Tibial nerve (tissue), 4 donors: ENCODE data around the gene C2CD4A. TPM values are rescaled to one million over a fixed set of nuclear protein-coding genes. Genes with fewer than 3 reads are reported as not detected.

Experiments used
- DNase-seq, 2 donors: peaks; one replicate each; pipeline ENCODE4 v3.0.0-alpha.2; 2019; ENCODE audit warnings: low spot score in 2 of 2
- H3K27ac ChIP-seq, 4 donors: fragments of 200-600 bp; sonication (generic) in 3 of 4; one replicate each; pipeline ENCODE4 v1.5.1; 2017 to 2019; ENCODE audit warnings: mild to moderate bottlenecking in 1 of 4
- H3K27me3 ChIP-seq, 2 donors: fragments of 200-600 bp; sonication (generic) in 1 of 2; one replicate each; pipeline versions ENCODE4 v1.5.1 to v1.6.0; 2017 to 2019
- H3K36me3 ChIP-seq, 3 donors: fragments of 200-600 bp; sonication (generic); one replicate each; pipeline ENCODE4 v1.5.1; 2018 to 2019
- H3K4me1 ChIP-seq, 4 donors: fragments of 200-600 bp; sonication (generic) in 3 of 4; one replicate each; pipeline ENCODE4 v1.5.1; 2017 to 2019
- H3K4me3 ChIP-seq, 4 donors: fragments of 200-600 bp; sonication (generic) in 3 of 4; one replicate each; pipeline ENCODE4 v1.5.1; 2017 to 2019; ENCODE audit warnings: mild to moderate bottlenecking in 1 of 4, moderate library complexity in 1 of 4
- H3K9me3 ChIP-seq, 4 donors: fragments of 200-600 bp; sonication (generic) in 3 of 4; one replicate each; pipeline ENCODE4 v1.5.1; 2017 to 2019
- EP300 ChIP-seq, 2 donors: sonication (generic); formaldehyde crosslinking; IDR thresholded peaks; one replicate each; pipeline ENCODE4 v1.6.1; 2017; ENCODE audit warnings: antibody characterized with exemption in 2 of 2, mild to moderate bottlenecking in 1 of 2
- POLR2A ChIP-seq, 2 donors: fragments of 450-650 bp; IDR thresholded peaks; one replicate each; pipeline ENCODE4 v1.6.1; 2017; ENCODE audit warnings: antibody characterized with exemption in 2 of 2, mild to moderate bottlenecking in 2 of 2, moderate library complexity in 2 of 2
- WGBS, 2 donors: methylation state at CpG; one replicate each; pipeline ENCODE4 v1.1.5; 2018; 5-methylcytosine and 5-hydroxymethylcytosine counted together
- total RNA-seq, 4 donors: library from RNA; depleted of rRNA; stranded (reverse); fragments of >200 nt; gene quantifications; one replicate each; pipeline ENCODE4 v1.1.0, GENCODE V29; 2016
- TF ChIP-seq, protein P1 (sequence below), 5 experiments: fragments of 200-600 bp in 3 of 5; fragments of 450-650 bp in 2 of 5; sonication (generic) in 3 of 5; IDR thresholded peaks; one replicate each; pipeline ENCODE4 v1.5.1; 2016 to 2019; ENCODE audit warnings: antibody characterized with exemption in 5 of 5, mild to moderate bottlenecking in 3 of 5, moderate library complexity in 2 of 5

The C2CD4A gene
- total RNA-seq, 4 donors from 2014 or later = under 0.01 to 0.30 TPM; not detected in 2

DNA sequence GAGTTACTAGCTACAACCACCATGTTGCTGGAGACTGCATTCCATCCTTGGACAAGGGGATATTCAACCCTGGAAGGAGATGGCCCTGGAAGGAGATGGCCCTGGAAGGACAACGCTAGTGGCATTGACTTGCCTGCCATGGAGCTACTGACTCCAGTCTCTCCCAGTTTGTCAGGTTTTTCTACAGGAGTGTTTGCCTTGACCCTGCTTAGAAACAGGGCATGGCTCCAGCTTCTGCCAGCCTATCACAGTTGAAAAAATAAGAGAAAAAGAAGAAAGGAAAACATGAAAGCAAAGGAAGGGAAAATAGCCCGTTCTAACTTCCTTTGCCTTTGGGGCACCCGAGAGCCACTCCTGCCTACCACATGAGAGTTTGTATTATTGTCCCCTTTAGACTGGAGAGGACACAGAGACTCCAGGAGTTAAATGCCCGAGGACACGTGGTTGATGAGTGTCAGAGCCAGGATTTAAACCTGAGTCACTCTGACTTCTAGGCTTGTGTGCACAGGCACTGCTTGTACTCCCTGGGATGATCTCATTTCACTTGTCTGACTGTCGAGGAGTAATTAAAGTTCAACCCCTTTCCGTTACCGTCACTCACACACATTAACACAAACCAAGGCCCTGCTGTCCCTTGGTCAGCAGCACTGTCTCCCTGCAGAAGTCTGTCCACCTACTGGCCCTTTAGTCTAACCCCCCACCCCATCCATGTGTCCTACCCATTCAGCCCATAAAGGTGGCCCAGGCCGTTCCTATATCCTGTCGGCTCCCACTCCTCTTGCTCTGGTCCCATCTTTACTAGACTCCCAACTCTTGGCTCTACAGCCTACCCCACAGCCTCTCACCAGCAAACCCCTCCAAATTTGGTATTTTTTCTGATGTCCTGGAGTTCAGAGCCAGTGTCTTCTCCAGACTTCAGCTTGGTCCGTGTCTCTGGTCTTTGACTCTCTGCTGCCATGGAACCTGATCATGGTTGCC, 46.1 kb downstream of the C2CD4A start:
- Histone ChIP-seq H3K27ac (peak overlapping the region in 1 of 4 donors; percentile 4), H3K27me3 (no peaks in the 10 kb centered on the region), H3K9me3 (no peaks in the 10 kb centered on the region), H3K36me3 (no peaks in the 10 kb centered on the region), H3K4me1 (peaks cover 0 to 22% (median 13%) of the 10 kb centered on the region in 4 donors), H3K4me3 (no peak overlapping the region)
- WGBS, 2 donors = 68 to 75% methylated on average over 11 of the region's 11 CpGs
- TF ChIP-seq POLR2A (IDR thresholded peaks at IDR 0.05) (no peak), EP300 (IDR thresholded peaks at IDR 0.05) (no peak)
- TF ChIP-seq, protein P1, sequence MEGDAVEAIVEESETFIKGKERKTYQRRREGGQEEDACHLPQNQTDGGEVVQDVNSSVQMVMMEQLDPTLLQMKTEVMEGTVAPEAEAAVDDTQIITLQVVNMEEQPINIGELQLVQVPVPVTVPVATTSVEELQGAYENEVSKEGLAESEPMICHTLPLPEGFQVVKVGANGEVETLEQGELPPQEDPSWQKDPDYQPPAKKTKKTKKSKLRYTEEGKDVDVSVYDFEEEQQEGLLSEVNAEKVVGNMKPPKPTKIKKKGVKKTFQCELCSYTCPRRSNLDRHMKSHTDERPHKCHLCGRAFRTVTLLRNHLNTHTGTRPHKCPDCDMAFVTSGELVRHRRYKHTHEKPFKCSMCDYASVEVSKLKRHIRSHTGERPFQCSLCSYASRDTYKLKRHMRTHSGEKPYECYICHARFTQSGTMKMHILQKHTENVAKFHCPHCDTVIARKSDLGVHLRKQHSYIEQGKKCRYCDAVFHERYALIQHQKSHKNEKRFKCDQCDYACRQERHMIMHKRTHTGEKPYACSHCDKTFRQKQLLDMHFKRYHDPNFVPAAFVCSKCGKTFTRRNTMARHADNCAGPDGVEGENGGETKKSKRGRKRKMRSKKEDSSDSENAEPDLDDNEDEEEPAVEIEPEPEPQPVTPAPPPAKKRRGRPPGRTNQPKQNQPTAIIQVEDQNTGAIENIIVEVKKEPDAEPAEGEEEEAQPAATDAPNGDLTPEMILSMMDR (IDR thresholded peaks at IDR 0.05) = no peak
- no peak for DNase-seq

DNA sequence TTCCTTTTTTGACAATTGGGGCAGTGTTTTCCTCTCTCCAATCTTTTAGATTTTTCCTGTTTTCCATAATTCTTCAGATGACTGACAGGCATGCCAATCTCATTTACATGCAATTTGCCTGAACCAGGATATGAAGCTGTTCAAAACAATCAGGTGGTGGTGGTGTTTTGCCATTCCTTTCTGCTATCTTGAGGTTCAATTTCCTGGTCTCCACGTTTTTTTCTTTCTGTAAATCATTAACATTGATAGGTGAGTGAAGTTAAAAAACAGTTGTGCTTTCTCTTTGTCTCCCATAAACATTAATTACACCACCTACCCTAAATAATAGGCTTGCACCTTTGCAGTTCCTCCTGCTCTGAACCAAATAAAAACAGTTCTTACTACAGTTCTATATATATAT, 49.1 kb downstream of the C2CD4A start:
- DNase-seq = no peak
- H3K27ac ChIP-seq = no peak overlapping the region
- H3K9me3 ChIP-seq = no peaks in the 10 kb centered on the region
- WGBS, 2 donors = 18 to 33% methylated on average over 1 of the region's 1 CpG
- H3K4me1 ChIP-seq = peaks cover 0 to 15% (median 7%) of the 10 kb centered on the region in 4 donors
- TF ChIP-seq POLR2A (IDR thresholded peaks at IDR 0.05) = no peak
- H3K4me3 ChIP-seq = no peak overlapping the region
- H3K27me3 ChIP-seq = no peaks in the 10 kb centered on the region
- H3K36me3 ChIP-seq = no peaks in the 10 kb centered on the region

DNA sequence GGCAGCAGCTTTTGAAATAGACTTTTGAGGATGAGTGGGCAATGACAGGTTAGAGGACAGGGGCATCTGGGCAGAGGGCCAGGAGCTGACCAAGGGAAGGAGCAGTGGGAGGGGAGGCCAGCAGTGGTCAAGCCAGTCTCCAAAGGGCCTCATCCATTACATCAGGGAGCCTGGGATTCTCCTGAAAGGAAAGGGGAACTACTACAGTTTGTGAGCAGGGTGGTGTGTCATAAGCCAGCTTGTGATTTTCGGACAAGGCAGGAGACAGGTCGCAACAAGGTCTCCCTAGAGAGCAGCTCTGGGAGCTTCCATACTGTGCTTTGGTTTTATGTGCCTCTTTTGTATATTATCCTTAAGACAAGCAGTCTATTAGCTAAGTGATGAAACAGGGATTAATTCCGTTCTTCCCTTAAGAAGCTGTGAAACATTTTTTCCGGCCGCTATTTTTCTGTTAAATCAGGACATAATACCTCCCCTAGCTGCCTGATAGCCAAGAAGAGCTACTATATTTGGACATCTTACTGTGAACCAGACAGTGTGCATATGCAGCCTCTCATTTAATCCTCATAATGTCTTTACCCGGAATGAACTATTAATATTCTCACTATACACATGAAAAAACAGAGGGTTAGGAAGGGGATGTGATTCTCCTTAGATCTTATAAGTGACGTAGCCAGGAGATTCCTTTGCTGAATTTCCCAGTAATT, 51.9 kb downstream of the C2CD4A start:
- Histone ChIP-seq H3K4me3 (peak overlapping the region in 1 of 4 donors; percentile 23), H3K27me3 (no peaks in the 10 kb centered on the region), H3K36me3 (no peaks in the 10 kb centered on the region), H3K27ac (peak overlapping the region in 2 of 4 donors; percentile 29 to 54), H3K4me1 (peaks cover 0 to 13% (median 5%) of the 10 kb centered on the region in 4 donors), H3K9me3 (no peaks in the 10 kb centered on the region)
- no peak for DNase-seq
- 75 to 83% methylated on average over 7 of the region's 7 CpGs for WGBS, 2 donors
- TF ChIP-seq POLR2A (IDR thresholded peaks at IDR 0.05) (no peak), EP300 (IDR thresholded peaks at IDR 0.05) (no peak)
- TF ChIP-seq, protein P1 (IDR thresholded peaks at IDR 0.05) = no peak

DNA sequence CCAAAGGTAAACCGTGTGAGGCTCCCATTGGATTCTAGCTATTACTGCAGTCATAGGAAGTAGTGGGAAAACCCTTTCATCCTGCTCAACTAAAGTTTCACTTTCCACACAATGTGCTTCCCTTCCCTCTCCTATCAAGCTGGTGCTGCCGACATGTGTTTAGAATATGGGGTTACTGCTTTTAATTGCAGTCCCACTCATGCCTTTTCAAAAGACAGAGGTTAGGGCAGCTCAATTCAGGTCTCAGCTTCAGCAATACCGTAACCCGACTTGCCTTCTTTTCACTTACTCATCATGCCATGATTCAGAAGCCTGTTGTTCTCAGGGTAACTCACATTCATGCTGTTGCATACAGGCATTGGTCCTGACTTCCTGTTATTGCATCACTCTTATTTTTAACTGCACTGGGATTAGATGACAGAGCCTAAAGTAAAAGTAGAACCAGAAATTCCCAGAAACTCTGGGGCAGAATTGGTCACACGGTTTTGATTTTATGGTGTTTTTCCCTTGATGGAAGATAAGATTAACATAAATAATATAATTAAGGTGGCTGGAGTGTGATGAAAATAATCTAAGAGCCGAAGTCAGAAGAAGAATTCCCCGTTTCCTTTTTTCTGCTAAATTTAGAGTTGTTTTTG, 52.6 kb downstream of the C2CD4A start:
- H3K9me3 ChIP-seq = no peaks in the 10 kb centered on the region
- H3K27me3 ChIP-seq = no peaks in the 10 kb centered on the region
- H3K4me3 ChIP-seq = peak overlapping the region in 1 of 4 donors; percentile 23
- 45 to 48% methylated on average over 7 of the region's 7 CpGs for WGBS, 2 donors
- TF ChIP-seq, protein P1 (IDR thresholded peaks at IDR 0.05) = no peak
- TF ChIP-seq EP300 (IDR thresholded peaks at IDR 0.05) = peak in 1 of 2 donors; percentile 59
- no peak for TF ChIP-seq POLR2A (IDR thresholded peaks at IDR 0.05)
- H3K27ac ChIP-seq = peak overlapping the region in 2 of 4 donors; percentile 29 to 54
- peak in 1 of 2 donors; percentile 23 for DNase-seq
- H3K4me1 ChIP-seq = peaks cover 0 to 13% (median 5%) of the 10 kb centered on the region in 4 donors
- H3K36me3 ChIP-seq = no peaks in the 10 kb centered on the region

DNA sequence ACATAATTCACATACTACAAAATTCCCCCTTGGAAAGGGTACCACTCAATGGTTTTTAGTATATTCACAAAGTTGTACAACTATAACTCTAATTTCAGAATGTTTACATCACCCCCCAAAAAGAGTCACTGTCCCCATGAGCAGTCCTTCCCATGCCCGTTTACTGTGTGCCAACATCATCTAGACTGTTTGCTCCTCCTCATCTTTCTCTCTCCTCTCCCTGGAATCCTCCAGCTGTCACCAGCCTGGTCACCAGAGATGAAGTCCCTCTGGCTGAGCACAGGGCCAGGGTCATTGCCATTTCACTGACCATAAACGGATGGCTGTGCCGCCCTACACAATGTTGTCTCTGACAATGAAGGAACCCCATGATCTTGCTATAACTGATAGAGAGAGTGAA, 53.1 kb downstream of the C2CD4A start:
- DNase-seq = no peak
- Histone ChIP-seq H3K9me3 (no peaks in the 10 kb centered on the region), H3K27ac (peak overlapping the region in 2 of 4 donors; percentile 24 to 54), H3K4me1 (peaks cover 0 to 13% (median 5%) of the 10 kb centered on the region in 4 donors), H3K36me3 (no peaks in the 10 kb centered on the region), H3K4me3 (no peak overlapping the region), H3K27me3 (no peaks in the 10 kb centered on the region)
- 92 to 100% methylated on average over 3 of the region's 3 CpGs for WGBS, 2 donors
- TF ChIP-seq, protein P1 (IDR thresholded peaks at IDR 0.05) = no peak
- TF ChIP-seq EP300 (IDR thresholded peaks at IDR 0.05) (no peak), POLR2A (IDR thresholded peaks at IDR 0.05) (no peak)
